HG03025 (cell line): ENCODE data around the gene LGALSL.
A peak's percentile ranks its signal among the peaks of the same experiment; 100 is the strongest.
"Not testable (repeated sequence)": the region's sequence is repeated elsewhere in the genome, so short reads cannot be mapped to it uniquely, and the experiment has no call there.

Experiments
- ATAC-seq: cut with Tn5 transposase; IDR thresholded peaks from one replicate; pipeline ENCODE4 v1.9.1; 2021; ENCODE audit warnings: mild to moderate bottlenecking, moderate library complexity; ENCODE audit not compliant: unreplicated experiment, low FRiP score

LGALSL gene

DNA sequence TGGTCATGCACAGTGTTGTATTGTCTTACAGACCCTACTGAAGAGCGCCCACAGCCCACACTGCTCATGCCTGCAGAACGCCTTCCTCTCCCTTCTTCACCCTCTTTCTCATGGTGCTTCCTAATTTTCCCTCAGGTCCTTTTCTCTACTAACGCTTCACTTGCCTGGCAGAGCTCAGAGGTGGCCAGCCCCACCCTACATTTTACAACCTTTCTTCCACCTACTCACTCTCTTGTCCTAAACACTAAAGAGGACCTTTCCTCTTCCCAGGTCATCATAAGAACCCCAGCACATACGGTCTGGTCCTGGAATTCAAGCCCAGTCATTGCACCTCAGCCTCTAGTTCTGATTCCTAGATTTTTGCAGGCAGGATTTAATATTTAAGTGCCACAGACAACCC, 11.7 kb upstream of the LGALSL start:
- no peak for ATAC-seq

DNA sequence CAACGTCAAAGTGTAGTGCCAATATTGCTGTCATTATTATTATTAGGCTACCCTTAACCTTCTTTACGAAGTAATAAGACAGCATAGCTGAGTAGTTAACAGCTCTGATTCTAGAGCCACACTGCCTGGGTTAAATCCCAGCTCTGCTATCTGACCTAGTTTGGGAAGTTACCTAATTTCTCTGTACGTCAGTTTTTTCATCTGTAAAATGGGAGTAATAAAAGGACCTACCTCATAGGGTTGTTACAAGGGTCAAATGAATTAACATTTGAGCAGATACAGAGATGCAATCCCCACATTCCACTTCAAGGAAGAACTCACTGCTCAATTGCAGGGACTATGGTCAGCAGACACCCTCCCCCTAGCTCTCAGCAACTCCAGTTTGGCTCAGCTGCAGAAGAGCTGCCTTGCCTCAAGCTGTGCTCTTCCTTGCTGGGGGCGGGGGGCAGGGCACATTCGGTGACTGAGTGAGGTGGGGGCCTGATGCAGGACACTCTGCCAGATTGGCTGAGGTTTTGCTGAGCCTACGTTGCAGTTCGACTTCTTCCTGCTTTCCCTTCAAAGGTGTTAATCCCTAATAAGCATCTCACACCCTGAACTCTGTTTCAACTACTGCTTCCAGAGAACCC, 11.0 kb upstream of the LGALSL start:
- ATAC-seq = no peak

DNA sequence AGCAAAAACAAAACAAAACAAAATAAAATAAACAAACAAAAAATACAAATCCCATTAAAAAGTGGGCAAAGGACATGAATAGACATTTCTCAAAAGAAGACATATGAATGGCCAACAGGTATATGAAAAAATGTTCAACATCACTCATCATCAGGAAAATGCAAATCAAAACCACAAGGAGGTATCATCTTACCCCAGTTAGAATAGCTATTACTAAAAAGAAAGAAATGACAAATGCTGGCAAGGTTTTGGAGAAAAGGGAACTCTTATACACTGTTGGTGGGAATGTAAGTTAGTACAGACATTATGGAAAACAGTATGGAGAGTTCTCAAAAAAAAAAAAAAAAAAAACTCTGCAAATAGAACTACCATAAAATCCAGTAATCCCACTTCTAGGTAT, 8.0 kb upstream of the LGALSL start:
- ATAC-seq = not testable (repeated sequence)

DNA sequence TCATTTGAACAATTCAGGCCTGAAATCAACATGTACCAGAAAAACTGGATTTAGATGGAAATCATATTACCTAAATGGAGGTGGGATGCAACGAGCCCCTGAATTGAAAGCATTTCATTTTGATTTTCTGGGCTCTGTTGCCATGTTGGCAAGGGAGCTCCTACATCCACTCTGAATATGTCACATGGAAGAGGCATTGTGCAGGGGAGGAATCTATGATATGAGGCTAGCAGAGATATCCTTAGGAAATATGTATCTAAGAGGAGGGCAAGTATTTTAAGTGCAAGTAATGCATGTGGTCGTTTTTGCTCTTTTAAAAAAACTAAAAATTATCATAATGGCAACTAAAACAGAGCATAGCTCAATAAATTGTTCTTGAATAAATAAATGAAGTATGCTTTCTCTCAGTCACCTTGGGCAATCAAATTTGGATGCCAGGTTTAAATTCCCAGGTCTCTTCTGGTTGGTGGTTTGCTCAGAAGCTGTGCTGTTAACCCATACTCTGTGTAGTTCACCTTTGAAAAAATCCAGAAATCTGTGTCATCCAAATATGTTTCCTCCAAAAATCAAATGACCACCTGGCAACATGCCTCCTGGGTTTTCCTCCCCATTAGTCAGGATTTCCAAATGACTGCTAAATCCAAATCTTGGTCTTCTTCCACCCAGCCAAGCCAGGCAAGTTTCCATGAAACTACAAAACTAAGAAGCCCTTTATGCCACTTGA, 6.5 kb upstream of the LGALSL start:
- ATAC-seq = no peak

DNA sequence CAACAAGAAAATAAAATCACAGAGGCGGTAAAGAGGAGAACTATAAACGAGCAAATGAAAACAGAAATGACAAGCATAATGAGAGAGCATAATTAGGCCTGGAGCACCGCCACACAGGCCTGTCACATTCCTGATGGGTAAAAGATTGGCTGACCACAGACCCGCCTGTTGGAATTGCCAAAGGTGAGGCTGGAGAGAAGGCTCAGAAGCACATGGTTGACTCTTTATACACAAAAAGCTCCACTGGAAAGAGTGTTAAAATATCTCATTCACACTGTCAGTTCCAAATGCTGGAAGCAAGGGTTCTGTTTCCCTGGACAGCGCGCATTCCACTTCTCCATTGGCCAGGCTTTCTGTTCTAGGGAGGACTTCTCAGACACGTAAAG, 5.9 kb upstream of the LGALSL start:
- no peak for ATAC-seq

DNA sequence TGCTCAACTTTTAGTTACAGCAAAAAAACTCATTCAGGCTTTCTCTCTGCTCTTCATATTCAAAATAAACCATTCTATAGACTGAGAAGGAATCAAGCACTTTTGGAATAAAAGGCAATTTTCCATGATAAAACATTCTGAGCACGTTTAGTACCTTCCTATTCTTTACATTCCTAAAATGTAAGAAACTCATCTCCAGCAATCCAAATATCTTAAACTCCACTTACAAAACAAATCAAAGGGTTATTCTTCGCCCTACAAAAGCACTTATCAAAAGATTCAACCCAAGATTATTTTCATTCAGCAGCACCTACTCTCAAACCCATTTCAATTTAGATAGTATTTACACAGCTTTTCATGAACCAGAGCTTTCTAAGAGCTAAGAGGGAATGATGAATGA, 2.9 kb upstream of the LGALSL start:
- no peak for ATAC-seq

DNA sequence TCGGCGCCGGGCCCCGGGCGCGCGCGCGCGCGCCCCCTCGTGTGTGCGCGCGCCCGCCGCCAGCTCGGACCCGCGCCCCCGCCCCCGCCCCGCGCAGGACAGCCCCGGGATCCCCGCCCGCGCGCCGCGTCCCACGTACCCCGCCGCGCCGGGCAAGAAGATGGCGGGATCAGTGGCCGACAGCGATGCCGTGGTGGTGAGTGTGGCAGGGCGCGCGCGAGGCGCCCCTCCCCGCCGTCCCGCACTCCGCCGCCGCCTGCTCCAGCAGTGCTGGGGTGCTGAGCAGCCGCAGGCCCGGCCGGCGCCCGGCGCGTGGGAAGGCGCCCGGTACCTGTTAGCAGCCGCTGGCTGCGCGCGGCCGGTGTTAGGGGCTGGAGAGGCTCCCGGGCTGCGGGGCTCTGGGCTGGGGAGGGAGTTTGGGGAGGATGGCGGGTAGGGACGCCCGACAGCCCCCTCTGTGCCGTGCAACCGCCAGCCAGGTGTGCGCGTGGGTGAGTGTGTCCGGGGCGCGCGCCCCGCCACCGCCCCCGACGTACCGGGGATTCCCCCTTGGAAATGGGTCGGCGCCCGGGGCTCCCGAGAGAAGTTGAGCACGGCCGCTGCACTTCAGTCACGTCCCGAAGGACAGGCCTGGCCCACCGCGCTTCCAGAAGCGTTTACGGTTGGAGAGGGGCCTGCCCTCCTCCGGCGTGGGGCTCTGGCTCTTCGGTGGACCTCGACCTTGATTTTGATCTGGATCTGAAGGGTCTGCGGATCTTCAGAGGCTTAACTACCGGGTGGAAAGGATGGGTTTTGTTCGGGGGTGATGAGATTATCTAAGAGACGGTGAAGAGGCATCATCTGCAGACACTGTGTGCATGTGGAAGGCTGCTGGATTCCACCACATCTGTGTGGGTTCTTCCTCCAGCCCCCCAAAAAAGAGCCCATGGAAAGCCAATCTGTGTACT, 697 bp downstream of the LGALSL start:
- peak; percentile 46 for ATAC-seq

DNA sequence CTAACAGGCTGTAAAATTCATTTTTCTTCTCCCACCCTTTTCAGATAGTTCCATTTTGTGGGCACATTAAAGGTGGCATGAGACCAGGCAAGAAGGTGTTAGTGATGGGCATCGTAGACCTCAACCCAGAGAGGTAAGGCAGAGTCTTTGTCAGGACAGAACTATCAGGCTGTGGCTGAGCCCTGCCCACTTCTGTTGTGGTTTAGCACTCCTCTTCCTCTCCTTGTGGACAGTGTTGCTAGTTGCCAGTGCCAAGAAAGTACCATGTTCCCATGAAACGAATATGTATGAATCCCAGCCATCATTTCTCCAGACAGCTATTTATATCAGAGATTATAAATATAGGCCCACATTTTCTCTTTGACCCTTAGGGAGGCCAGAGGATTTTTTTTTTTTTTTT, 1.6 kb downstream of the LGALSL start:
- no peak for ATAC-seq

DNA sequence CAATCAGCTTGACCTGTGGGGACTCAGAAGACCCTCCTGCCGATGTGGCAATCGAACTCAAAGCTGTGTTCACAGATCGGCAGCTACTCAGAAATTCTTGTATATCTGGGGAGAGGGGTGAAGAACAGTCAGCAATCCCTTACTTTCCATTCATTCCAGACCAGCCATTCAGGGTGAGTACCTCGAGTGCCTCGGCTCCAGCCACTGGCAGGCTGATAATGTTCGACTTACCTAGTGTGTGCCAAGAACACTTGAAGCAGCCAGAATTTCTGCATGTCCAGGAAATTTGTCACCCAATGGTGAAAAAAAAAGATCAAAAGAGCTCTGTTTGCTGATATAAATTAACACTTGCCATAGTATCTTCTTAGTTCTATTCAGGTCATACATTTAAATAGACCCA, 2.3 kb downstream of the LGALSL start:
- ATAC-seq = no peak

DNA sequence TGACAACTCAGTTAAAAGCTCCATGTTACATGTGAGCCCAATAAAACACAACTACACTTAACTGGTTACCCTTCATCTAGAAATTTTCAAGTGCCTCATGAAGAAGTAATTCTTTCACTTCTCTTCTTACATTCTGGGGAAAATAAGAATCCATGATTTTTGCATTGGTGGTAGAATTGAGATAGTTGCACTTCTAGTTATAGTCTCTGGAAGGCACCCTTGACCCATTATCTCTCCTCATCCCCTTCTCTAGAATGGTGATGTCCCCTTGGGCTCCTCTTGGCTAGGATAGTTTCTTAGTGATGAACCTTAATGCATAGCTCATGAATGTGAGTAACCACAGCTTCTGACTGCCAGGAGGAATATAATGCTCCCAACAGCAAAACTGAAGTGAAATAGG, 3.6 kb downstream of the LGALSL start:
- no peak for ATAC-seq

DNA sequence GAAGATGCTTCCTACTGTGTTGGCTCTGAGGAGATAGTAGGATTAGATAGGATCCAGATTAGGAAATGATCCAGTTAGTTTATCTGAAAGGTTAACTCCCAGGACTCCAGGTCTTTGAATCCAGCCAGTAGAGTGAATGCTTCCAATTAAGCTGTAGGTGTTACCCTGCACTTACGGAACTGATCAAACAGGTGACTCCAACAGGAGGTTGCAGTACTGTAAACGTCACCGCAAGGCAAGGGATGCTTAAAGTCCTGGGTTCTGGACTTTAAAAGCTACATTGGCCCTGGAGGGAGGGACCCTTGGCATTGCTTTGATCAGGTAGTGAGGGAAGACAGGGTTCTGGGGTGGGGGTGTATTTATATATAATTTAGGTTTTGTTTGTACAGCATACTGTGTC, 5.6 kb downstream of the LGALSL start:
- no peak for ATAC-seq

DNA sequence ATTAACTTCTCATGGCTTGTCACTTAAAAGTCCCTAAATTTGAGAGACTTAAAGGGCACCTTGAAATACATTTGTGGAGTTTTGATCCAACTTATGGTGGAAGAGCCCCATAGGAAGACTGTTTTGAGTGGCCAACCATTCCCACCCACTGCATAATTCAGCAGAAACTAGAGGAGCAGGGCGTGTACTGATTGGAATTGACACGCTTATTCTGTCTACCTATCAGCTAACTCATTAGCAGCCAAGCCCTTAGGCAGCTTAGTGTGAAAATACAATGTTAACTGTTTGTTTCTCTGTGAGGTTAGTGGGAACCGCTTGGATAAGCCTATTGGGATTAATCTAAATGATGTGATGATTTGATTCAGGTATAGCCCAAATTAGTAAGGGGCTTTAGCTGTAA, 6.4 kb downstream of the LGALSL start:
- no peak for ATAC-seq

DNA sequence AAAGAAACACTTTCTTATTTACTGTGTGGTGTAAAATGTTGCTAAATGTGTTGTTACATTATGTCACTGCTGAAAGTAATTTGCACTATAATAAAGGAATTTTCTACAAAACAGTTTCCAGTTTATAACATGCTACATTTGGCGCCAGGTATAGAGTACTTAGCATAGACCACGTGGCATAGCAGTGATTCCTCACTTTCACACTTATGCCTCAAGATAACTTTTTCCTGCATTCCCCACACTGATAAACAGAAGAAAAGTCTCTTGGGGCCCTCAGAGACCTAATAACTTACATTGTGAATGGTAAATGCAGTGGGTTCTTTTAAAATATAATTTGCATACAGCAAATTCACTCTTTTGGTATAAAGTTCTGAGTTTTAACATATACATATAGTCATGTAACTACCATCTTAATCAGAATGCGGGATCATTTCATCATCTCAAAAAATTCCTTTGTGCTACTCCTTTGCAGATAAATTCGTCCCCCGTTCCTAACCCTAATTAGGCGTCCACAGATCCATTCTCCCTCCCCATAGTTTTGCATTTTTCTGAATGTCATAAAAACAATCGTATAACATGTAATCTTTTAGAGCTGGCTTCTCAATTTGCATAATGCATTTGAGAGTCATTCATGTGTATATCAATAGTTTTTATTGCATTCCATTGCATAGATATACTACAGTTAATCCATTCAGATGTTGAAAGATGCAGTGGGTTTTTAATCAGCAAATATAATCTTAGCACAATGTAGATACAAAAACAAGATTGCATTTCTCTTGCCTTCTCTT, 7.5 kb downstream of the LGALSL start:
- no peak for ATAC-seq

DNA sequence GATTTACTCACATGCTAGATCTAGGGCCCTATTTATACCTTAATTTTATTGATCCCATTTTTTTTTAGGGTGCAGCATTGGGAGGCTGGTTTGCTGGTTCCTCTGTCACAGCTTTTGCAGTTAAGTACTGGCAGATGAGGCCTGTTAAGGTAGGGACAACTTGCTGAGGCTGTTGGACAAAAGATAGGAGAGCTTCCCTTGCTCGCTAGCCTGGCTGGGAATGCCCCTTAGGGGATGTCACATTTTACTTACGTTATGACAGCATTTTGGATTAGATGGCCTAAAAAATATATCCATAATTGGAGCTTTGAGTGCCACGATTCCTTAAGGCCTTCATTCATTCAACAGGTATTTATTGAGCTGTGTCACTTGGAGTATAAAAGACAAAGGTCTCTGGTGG, 8.2 kb downstream of the LGALSL start:
- ATAC-seq = no peak

DNA sequence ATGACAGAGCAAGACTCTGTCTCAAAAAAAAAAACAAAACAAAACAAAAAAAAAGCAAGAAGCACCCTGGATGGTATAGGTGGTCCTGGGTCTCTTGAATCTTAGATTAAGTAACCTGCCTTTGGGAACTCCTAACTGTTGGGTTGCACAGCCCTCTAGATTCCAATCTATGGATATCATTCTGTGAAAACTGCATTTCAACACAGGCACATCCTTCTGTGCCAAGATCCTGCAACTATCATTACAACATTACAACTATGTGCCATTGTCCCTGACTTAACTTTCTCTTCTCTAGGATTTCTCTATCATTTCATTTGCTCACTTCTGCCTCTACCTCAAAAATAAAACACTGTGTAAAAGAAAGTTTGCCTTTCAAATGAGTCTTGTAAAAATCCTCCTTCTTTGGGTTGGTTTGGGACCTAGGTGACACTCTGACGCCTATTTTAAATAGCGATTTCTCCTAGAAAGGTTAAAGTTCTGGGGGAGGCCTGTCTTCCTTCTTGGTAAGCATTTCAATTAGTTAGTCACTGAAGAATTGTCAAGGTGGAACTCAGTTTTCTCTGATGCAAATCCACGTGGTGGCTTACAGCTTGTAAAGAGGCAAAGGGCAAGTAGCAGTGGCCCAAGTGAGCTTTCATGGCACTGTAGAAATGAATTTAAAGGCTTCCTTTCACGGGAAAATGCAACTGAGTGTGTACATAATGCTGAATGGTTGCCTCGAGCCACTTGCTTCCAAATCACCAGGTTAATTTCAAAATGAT, 9.2 kb downstream of the LGALSL start:
- no peak for ATAC-seq

DNA sequence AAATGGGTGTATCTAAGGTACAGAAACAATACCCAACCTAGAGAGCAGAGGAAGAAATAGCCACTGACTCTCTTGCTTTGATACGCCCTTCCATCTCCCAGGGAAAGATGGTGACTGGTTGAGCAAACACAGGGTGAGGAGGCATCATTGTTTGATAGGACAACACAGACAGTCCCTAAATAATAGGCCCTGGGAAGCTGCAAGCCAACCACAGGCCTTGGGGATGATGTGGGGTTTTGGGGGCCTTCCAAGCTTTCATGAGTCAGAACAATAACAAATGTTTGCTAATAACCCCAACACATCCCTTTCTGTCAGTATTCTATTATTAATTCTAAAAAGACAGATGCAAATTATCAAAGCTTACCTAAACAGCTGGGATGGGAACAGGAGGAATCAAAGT, 9.8 kb downstream of the LGALSL start:
- ATAC-seq = no peak

DNA sequence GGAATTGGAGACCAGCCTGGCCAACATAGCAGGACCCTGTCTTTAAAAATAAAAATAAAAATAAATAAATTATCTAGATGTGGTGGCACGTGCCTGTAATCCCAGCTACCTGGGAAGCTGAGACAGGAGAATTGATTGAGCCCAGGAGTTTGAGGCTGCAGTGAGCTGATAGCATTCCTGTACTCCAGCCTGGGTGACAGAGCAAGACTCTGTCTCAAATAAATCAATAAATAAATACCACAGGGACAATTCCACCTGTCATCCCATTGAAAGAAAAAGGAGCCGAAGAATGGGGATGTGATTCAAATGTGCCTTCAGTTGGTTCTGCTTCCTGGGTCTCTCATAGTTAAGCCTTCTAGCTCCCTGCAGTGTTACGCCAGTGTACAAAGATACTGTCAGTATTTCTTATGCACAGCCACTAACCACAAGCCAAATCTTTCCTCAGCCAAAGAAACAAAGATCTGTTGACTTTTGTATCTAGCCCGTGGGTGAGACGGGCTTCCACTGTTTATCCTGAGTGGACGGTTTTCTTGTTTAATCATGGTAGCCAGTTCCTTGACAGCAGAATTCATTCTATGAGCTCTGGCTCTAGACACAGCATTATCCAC, 12.6 kb downstream of the LGALSL start:
- no peak for ATAC-seq

DNA sequence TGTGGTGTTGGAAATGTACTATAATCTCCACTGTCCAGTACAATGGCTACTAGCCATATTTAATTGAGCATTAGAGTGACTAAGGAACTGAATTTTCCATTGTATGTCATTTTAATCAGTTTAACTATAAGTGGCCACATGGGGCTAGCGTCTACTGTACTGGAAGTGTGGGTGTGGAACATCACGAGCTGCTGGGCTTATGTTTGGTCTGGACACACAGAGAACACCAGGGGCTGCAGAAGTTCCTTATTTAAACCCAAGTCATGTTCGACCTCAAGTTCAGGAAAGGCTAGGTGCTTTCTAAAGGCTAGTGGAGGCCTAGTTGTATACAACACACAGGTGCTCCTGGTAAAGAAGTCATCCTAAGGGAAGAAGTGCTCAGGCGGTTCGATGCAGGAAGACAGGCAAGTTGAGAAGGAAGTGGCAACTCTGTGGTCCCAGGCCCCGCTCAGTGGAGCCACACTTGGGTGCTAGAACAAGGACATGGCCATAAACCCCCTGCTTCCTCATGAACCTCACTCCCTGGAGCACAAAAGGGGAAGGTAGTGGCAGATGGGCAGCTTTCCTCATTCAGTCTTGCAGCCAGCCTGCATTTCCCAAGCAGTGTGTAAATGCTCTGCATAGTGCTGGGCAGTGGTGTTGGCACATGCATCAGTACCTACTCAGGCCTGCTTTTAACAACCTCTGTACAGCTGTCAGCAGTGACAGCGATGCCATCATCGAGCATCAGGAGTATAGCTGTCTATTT, 13.3 kb downstream of the LGALSL start:
- no peak for ATAC-seq

DNA sequence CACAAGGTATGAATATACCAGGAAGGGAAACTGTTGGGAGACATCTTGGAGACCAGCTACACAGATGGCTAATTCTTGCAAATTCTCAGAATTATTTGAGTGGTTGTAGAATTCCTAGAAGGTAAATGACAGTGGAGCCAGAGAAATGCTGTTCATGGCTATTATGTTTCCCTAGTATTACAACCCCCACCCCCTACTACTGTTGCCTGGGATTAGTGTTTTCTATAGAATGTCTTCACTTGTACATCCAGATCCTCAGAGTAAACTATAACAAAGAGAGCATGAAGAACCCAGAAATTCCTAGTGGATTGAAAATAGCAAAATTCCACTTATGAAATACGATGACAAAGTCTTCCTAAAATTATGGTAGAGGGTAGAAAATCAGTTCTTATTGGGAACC, 15.3 kb downstream of the LGALSL start:
- ATAC-seq = no peak
